HPDE6-E6E7 (cell line): ENCODE data around the gene GNB5.
"Not testable (repeated sequence)": the region's sequence is repeated elsewhere in the genome, so short reads cannot be mapped to it uniquely, and the experiment has no call there.

ENCODE experiments used
- DNase-seq: peaks from one replicate; pipeline ENCODE4 v3.0.0; 2011; ENCODE audit warnings: missing footprints; ENCODE audit errors: extremely low spot score

The GNB5 gene

GRCh38 chr15:52170199-52170598, 21.0 kb downstream of the GNB5 start:
- not testable (repeated sequence) for DNase-seq

GRCh38 chr15:52165494-52166131, 25.6 kb downstream of the GNB5 start:
- not testable (repeated sequence) for DNase-seq

- DNase-seq: no peak
Observed at GRCh38 chr15:52164631-52165265, 26.4 kb downstream of the GNB5 start.

GRCh38 chr15:52163321-52164190, 27.6 kb downstream of the GNB5 start:
- DNase-seq: no peak

GRCh38 chr15:52162876-52163275, 28.3 kb downstream of the GNB5 start:
- DNase-seq: no peak

GRCh38 chr15:52162260-52162659, 28.9 kb downstream of the GNB5 start:
- no peak for DNase-seq

- DNase-seq: no peak
Observed at GRCh38 chr15:52161406-52161966, 29.7 kb downstream of the GNB5 start.

- DNase-seq: no peak
Observed at GRCh38 chr15:52159645-52160044, 31.5 kb downstream of the GNB5 start.

GRCh38 chr15:52158084-52158765, 33.0 kb downstream of the GNB5 start:
- no peak for DNase-seq

GRCh38 chr15:52155878-52156277, 35.3 kb downstream of the GNB5 start:
- no peak for DNase-seq

GRCh38 chr15:52154896-52155865, 36.0 kb downstream of the GNB5 start:
- no peak for DNase-seq

- DNase-seq: no peak
Observed at GRCh38 chr15:52153900-52154895, 37.0 kb downstream of the GNB5 start.

GRCh38 chr15:52151353-52151752, 39.8 kb downstream of the GNB5 start:
- DNase-seq: no peak

- DNase-seq: no peak
Observed at GRCh38 chr15:52150871-52151270, 40.3 kb downstream of the GNB5 start.

GRCh38 chr15:52150043-52150825, 41.0 kb downstream of the GNB5 start:
- DNase-seq: no peak

- DNase-seq: no peak
Observed at GRCh38 chr15:52148403-52148802, 42.8 kb downstream of the GNB5 start.

- no peak for DNase-seq
Observed at GRCh38 chr15:52146776-52147175, 44.4 kb downstream of the GNB5 start.

- no peak for DNase-seq
Observed at GRCh38 chr15:52146261-52146660, 44.9 kb downstream of the GNB5 start.
